ENCODE results near the gene RAET1E. TPM values are rescaled to one million over a fixed set of nuclear protein-coding genes. Genes with fewer than 3 reads are reported as not detected.

The RAET1E gene
- total and polyA plus RNA-seq, 2 donors (not counting 3 experiments of a cell fraction or from before 2014, with no cell fraction given), result 0.04 TPM; not detected in 1

DNA sequence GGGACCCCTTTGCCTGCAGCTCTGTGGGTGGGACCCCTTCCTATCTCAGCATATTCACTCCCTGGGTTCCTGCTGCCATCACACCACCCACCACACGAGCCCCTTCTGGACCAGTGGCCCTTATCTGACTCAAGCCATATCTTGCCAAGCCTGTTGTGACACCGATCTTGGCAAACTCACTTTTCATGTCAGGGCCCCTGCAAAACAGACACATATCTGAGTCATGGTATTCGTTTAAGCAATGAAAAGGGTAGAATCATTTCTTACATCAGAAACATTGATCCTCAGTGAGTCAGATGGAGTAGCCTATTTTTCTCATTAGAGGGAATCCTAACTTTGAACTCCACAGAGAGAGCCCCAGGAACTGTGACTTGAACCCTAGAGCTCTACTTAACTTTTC, 10.6 kb downstream of the RAET1E start:
- Histone ChIP-seq H3K4me2 (ENCODE audit: insufficient read depth, low read length) (no peak overlapping the region), H3K4me1 (ENCODE audit: control insufficient read depth, extremely low read depth, insufficient read depth, low read length) (no peaks in the 10 kb centered on the region), H3K79me2 (ENCODE audit: control insufficient read depth, insufficient read depth, low read length) (no peaks in the 10 kb centered on the region), H3K4me3 (replicated peaks in 1 of 3; ENCODE audit: insufficient read depth in 1 of 3, low read depth in 1 of 3, low read length in 3 of 3) (no peak overlapping the region), H3K9me1 (replicated peaks; ENCODE audit: control insufficient read depth, extremely low read depth, insufficient read depth, low read length) (no peaks in the 10 kb centered on the region), H3K27me3 (ENCODE audit: control insufficient read depth in 2 of 2, insufficient read depth in 2 of 2, low read length in 2 of 2) (peaks cover 2 to 11% of the 10 kb centered on the region in 2 experiments), H2AFZ (ENCODE audit: low read depth, low read length) (no peak overlapping the region), H3K27ac (ENCODE audit: insufficient read depth, low read depth, low read length) (no peak overlapping the region), H3K9me3 (replicated peaks; ENCODE audit: control insufficient read depth, insufficient read depth, low read length) (no peaks in the 10 kb centered on the region), H4K20me1 (replicated peaks; ENCODE audit: control insufficient read depth, extremely low read depth, insufficient read depth, low read length) (no peaks in the 10 kb centered on the region), H3K9ac (replicated peaks; ENCODE audit: extremely low read depth, insufficient read depth, low read length) (no peak overlapping the region), H3K36me3 (ENCODE audit: control insufficient read depth in 2 of 2, extremely low read depth in 1 of 2, insufficient read depth in 2 of 2, low read length in 2 of 2) (no peaks in the 10 kb centered on the region)
- DNase-seq (ENCODE audit: low read depth, low spot score) (no peak), FAIRE-seq (no peak)
- dilution Hi-C loops (cut with MboI; ENCODE audit: extremely low pct_ligation_motif_present, low sequenced_read_pairs) (no loop called here), intact Hi-C loops (cut with micrococcal nuclease) (no loop called here)
- CTCF ChIA-PET, result no interaction called here
- no peak for TF ChIP-seq MYC (IDR thresholded peaks at IDR 0.05; ENCODE audit: low read depth, low read length)
- TF ChIP-seq POLR2AphosphoS5 (IDR thresholded peaks at IDR 0.05; ENCODE audit: insufficient read depth, low read depth, low read length), result no peak
- TF ChIP-seq POLR2A (IDR thresholded peaks at IDR 0.05; ENCODE audit: low read depth, low read length), result no peak
- no TSS peak for BruUV-seq (replicated peaks)
- POLR2A ChIA-PET, result no interaction called here

DNA sequence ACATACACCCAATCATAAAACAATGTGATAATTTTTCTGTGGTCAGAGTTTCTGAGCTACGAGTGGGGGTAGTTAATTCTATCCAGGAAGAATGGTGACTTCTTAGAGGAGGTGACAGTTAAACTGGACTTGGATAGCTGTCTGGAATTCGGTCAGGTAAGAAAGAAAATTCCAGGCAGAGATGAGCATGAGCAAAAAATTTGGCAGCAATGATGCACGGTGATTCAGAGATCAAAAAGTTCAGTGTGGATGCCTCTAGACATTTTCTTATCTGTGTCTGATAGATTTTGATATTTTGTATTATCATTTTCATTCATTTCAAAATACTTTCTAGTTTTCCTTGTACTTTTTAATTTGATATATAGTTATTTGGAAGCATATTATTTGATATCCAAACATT, 12.0 kb downstream of the RAET1E start:
- H4K20me1 ChIP-seq (replicated peaks; ENCODE audit: control insufficient read depth, extremely low read depth, insufficient read depth, low read length), result no peaks in the 10 kb centered on the region
- H3K9me3 ChIP-seq (replicated peaks; ENCODE audit: control insufficient read depth, insufficient read depth, low read length), result no peaks in the 10 kb centered on the region
- H3K79me2 ChIP-seq (ENCODE audit: control insufficient read depth, insufficient read depth, low read length), result no peaks in the 10 kb centered on the region
- DNase-seq (ENCODE audit: low read depth, low spot score), result no peak
- H3K9me1 ChIP-seq (replicated peaks; ENCODE audit: control insufficient read depth, extremely low read depth, insufficient read depth, low read length), result no peaks in the 10 kb centered on the region
- no peak overlapping the region for H3K4me3 ChIP-seq (replicated peaks in 1 of 3; ENCODE audit: insufficient read depth in 1 of 3, low read depth in 1 of 3, low read length in 3 of 3)
- dilution Hi-C loops (cut with MboI; ENCODE audit: extremely low pct_ligation_motif_present, low sequenced_read_pairs) (no loop called here), intact Hi-C loops (cut with micrococcal nuclease) (no loop called here)
- no peak overlapping the region for H3K4me2 ChIP-seq (ENCODE audit: insufficient read depth, low read length)
- H3K9ac ChIP-seq (replicated peaks; ENCODE audit: extremely low read depth, insufficient read depth, low read length), result no peak overlapping the region
- ChIA-PET POLR2A (no interaction called here), CTCF (interaction anchor here (1.3 kb wide), 1 partner anchor 31 kb away, joined by 3 read pairs; no protein-coding TSS in a partner anchor)
- H3K27ac ChIP-seq (ENCODE audit: insufficient read depth, low read depth, low read length), result no peak overlapping the region
- no peak overlapping the region for H2AFZ ChIP-seq (ENCODE audit: low read depth, low read length)
- H3K4me1 ChIP-seq (ENCODE audit: control insufficient read depth, extremely low read depth, insufficient read depth, low read length), result no peaks in the 10 kb centered on the region
- H3K36me3 ChIP-seq (ENCODE audit: control insufficient read depth in 2 of 2, extremely low read depth in 1 of 2, insufficient read depth in 2 of 2, low read length in 2 of 2), result no peaks in the 10 kb centered on the region
- TF ChIP-seq EZH2 (IDR thresholded peaks at IDR 0.05; ENCODE audit: borderline replicate concordance, low read depth, low read length, severe bottlenecking) (no peak), GATA2 (IDR thresholded peaks at IDR 0.05; ENCODE audit: insufficient read depth, insufficient read length, low read depth, low read length) (no peak), MYC (IDR thresholded peaks at IDR 0.05; ENCODE audit: low read depth, low read length) (no peak), POLR2AphosphoS5 (IDR thresholded peaks at IDR 0.05; ENCODE audit: insufficient read depth, low read depth, low read length) (no peak), POLR2A (IDR thresholded peaks at IDR 0.05; ENCODE audit: low read depth, low read length) (no peak), FOS (IDR thresholded peaks at IDR 0.05; ENCODE audit: borderline replicate concordance, insufficient read depth, low read length) (no peak), JUN (IDR thresholded peaks at IDR 0.05; ENCODE audit: borderline replicate concordance, insufficient read depth, insufficient read length, low read depth) (no peak), MAX (IDR thresholded peaks at IDR 0.05; ENCODE audit: insufficient read depth, insufficient read length) (no peak)
- TF ChIP-seq, protein P1, sequence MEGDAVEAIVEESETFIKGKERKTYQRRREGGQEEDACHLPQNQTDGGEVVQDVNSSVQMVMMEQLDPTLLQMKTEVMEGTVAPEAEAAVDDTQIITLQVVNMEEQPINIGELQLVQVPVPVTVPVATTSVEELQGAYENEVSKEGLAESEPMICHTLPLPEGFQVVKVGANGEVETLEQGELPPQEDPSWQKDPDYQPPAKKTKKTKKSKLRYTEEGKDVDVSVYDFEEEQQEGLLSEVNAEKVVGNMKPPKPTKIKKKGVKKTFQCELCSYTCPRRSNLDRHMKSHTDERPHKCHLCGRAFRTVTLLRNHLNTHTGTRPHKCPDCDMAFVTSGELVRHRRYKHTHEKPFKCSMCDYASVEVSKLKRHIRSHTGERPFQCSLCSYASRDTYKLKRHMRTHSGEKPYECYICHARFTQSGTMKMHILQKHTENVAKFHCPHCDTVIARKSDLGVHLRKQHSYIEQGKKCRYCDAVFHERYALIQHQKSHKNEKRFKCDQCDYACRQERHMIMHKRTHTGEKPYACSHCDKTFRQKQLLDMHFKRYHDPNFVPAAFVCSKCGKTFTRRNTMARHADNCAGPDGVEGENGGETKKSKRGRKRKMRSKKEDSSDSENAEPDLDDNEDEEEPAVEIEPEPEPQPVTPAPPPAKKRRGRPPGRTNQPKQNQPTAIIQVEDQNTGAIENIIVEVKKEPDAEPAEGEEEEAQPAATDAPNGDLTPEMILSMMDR (IDR thresholded peaks at IDR 0.05; ENCODE audit: extremely low read depth in 1 of 2, insufficient read depth in 1 of 2, low read depth in 1 of 2, low read length in 2 of 2), result no peak
- FAIRE-seq, result no peak
- H3K27me3 ChIP-seq (ENCODE audit: control insufficient read depth in 2 of 2, insufficient read depth in 2 of 2, low read length in 2 of 2), result peaks cover 2 to 8% of the 10 kb centered on the region in 2 experiments
- BruUV-seq (replicated peaks), result no TSS peak
